HL-60 (cell line): ENCODE measurements around the gene TNIP1.

Experiments used
- DNase-seq, 2 experiments: peaks; one replicate each; pipeline ENCODE4 v3.0.0-alpha.2; 2010 to 2020; ENCODE audit warnings: low read depth in 1 of 2, low spot score in 1 of 2
- H3K27ac ChIP-seq: fragments of 250-450 bp; sonication (Bioruptor Pico); replicated peaks from 2 replicates; pipeline ENCODE4 v1.5.1; 2020; ENCODE audit warnings: mild to moderate bottlenecking, moderate library complexity
- H3K27me3 ChIP-seq: fragments of 250-450 bp; sonication (Bioruptor Pico); 2 replicates; pipeline ENCODE4 v1.5.1; 2021; ENCODE audit warnings: mild to moderate bottlenecking, moderate library complexity; ENCODE audit not compliant: insufficient read depth, poor library complexity, severe bottlenecking
- H3K4me3 ChIP-seq: replicated peaks from 2 replicates; pipeline ENCODE4 v1.5.1; 2011; ENCODE audit warnings: mild to moderate bottlenecking, control low read depth, low read length; ENCODE audit not compliant: insufficient read depth
- CTCF ChIP-seq: IDR thresholded peaks from one replicate; pipeline ENCODE4 v1.5.1; 2011; ENCODE audit warnings: low read length, control low read depth, inconsistent platforms; ENCODE audit not compliant: insufficient read depth
- GABPA ChIP-seq: IDR thresholded peaks from 2 replicates; pipeline ENCODE4 v1.6.1; 2012; ENCODE audit warnings: low read depth
- POLR2AphosphoS5 ChIP-seq: IDR thresholded peaks from 2 replicates; pipeline ENCODE4 v1.6.1; 2012; ENCODE audit warnings: low read depth
- SPI1 ChIP-seq: IDR thresholded peaks from 2 replicates; pipeline ENCODE4 v1.6.1; 2012; ENCODE audit warnings: low read depth, mild to moderate bottlenecking, borderline replicate concordance
- TF ChIP-seq, protein P1 (sequence below): IDR thresholded peaks from 2 replicates; pipeline ENCODE4 v1.6.1; 2012; ENCODE audit warnings: low read depth; ENCODE audit not compliant: insufficient replicate concordance

TNIP1 gene

GRCh38 chr5:150992705-150993104 is 88.1 kb downstream of the TNIP1 start:
- TF ChIP-seq, protein P1, sequence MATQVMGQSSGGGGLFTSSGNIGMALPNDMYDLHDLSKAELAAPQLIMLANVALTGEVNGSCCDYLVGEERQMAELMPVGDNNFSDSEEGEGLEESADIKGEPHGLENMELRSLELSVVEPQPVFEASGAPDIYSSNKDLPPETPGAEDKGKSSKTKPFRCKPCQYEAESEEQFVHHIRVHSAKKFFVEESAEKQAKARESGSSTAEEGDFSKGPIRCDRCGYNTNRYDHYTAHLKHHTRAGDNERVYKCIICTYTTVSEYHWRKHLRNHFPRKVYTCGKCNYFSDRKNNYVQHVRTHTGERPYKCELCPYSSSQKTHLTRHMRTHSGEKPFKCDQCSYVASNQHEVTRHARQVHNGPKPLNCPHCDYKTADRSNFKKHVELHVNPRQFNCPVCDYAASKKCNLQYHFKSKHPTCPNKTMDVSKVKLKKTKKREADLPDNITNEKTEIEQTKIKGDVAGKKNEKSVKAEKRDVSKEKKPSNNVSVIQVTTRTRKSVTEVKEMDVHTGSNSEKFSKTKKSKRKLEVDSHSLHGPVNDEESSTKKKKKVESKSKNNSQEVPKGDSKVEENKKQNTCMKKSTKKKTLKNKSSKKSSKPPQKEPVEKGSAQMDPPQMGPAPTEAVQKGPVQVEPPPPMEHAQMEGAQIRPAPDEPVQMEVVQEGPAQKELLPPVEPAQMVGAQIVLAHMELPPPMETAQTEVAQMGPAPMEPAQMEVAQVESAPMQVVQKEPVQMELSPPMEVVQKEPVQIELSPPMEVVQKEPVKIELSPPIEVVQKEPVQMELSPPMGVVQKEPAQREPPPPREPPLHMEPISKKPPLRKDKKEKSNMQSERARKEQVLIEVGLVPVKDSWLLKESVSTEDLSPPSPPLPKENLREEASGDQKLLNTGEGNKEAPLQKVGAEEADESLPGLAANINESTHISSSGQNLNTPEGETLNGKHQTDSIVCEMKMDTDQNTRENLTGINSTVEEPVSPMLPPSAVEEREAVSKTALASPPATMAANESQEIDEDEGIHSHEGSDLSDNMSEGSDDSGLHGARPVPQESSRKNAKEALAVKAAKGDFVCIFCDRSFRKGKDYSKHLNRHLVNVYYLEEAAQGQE: no peak
- TF ChIP-seq GABPA: no peak
- TF ChIP-seq SPI1: no peak
- no peak for TF ChIP-seq CTCF
- TF ChIP-seq POLR2AphosphoS5: no peak
- DNase-seq: no peak
- Histone ChIP-seq H3K27me3 (no peaks in the 10 kb centered on the region), H3K4me3 (no peak overlapping the region), H3K27ac (no peak overlapping the region)

GRCh38 chr5:150989695-150990094 is 91.1 kb downstream of the TNIP1 start:
- no peaks in the 10 kb centered on the region for H3K27me3 ChIP-seq
- no peak overlapping the region for H3K27ac ChIP-seq
- no peak overlapping the region for H3K4me3 ChIP-seq
- no peak for TF ChIP-seq SPI1
- TF ChIP-seq, protein P1: no peak
- no peak for TF ChIP-seq POLR2AphosphoS5
- TF ChIP-seq CTCF: no peak
- no peak for TF ChIP-seq GABPA
- DNase-seq: no peak

GRCh38 chr5:150987746-150988145 is 93.1 kb downstream of the TNIP1 start:
- H3K27me3 ChIP-seq: no peaks in the 10 kb centered on the region
- no peak overlapping the region for H3K4me3 ChIP-seq
- TF ChIP-seq, protein P1: no peak
- no peak for TF ChIP-seq CTCF
- TF ChIP-seq POLR2AphosphoS5: no peak
- TF ChIP-seq SPI1: no peak
- TF ChIP-seq GABPA: no peak
- H3K27ac ChIP-seq: no peak overlapping the region
- no peak for DNase-seq
